GM18907 (cell line): ENCODE results near the gene IGF2BP2.

Experiments
- ATAC-seq: cut with Tn5 transposase; IDR thresholded peaks from one replicate; pipeline ENCODE4 v1.9.1; 2021; ENCODE audit warnings: mild to moderate bottlenecking, moderate library complexity; ENCODE audit not compliant: unreplicated experiment

IGF2BP2 gene

GRCh38 chr3:185767002-185767688 is 57.7 kb downstream of the IGF2BP2 start:
- ATAC-seq = no peak

- no peak for ATAC-seq
Observed at GRCh38 chr3:185766329-185767001, 58.4 kb downstream of the IGF2BP2 start.

- ATAC-seq = no peak
Observed at GRCh38 chr3:185764980-185765370, 59.9 kb downstream of the IGF2BP2 start.

- no peak for ATAC-seq
Observed at GRCh38 chr3:185764163-185764979, 60.5 kb downstream of the IGF2BP2 start.

- no peak for ATAC-seq
Observed at GRCh38 chr3:185763347-185764005, 61.4 kb downstream of the IGF2BP2 start.

GRCh38 chr3:185760550-185760949 is 64.3 kb downstream of the IGF2BP2 start:
- ATAC-seq = no peak

- no peak for ATAC-seq
Observed at GRCh38 chr3:185760088-185760487, 64.8 kb downstream of the IGF2BP2 start.

- no peak for ATAC-seq
Observed at GRCh38 chr3:185759512-185759911, 65.3 kb downstream of the IGF2BP2 start.

GRCh38 chr3:185758912-185759311 is 65.9 kb downstream of the IGF2BP2 start:
- no peak for ATAC-seq

- no peak for ATAC-seq
Observed at GRCh38 chr3:185757176-185757575, 67.7 kb downstream of the IGF2BP2 start.

GRCh38 chr3:185756477-185756876 is 68.4 kb downstream of the IGF2BP2 start:
- ATAC-seq = no peak

- ATAC-seq = no peak
Observed at GRCh38 chr3:185754920-185755319, 69.9 kb downstream of the IGF2BP2 start.

- ATAC-seq = no peak
Observed at GRCh38 chr3:185753354-185753753, 71.5 kb downstream of the IGF2BP2 start.

GRCh38 chr3:185750702-185751101 is 74.1 kb downstream of the IGF2BP2 start:
- no peak for ATAC-seq

GRCh38 chr3:185750015-185750414 is 74.8 kb downstream of the IGF2BP2 start:
- ATAC-seq = no peak

GRCh38 chr3:185746470-185746869 is 78.4 kb downstream of the IGF2BP2 start:
- no peak for ATAC-seq

- peak; percentile 71 for ATAC-seq
Observed at GRCh38 chr3:185744997-185745843, 79.6 kb downstream of the IGF2BP2 start.

GRCh38 chr3:185741586-185741985 is 83.3 kb downstream of the IGF2BP2 start:
- no peak for ATAC-seq

- no peak for ATAC-seq
Observed at GRCh38 chr3:185740133-185740532, 84.7 kb downstream of the IGF2BP2 start.

GRCh38 chr3:185739264-185739701 is 85.6 kb downstream of the IGF2BP2 start:
- ATAC-seq = no peak
